NK-92 treated with Interleukin-12 subunit alpha and Interleukin-12 subunit beta, amount 100 ng/mL, for 24 hours (cell line): ENCODE data around the gene CPED1.
"Not testable (repeated sequence)": the region's sequence is repeated elsewhere in the genome, so short reads cannot be mapped to it uniquely, and the experiment has no call there.

Experiments used
- DNase-seq: peaks from one replicate; lab custom pipeline; 2025; lab: John Stamatoyannopoulos, UW

CPED1 gene

GRCh38 chr7:120996988-120997345, 8.5 kb downstream of the CPED1 start:
- DNase-seq, result no peak

- DNase-seq, result no peak
Measured at GRCh38 chr7:120997882-120998474, 9.5 kb downstream of the CPED1 start.

GRCh38 chr7:120998520-120998919, 10.0 kb downstream of the CPED1 start:
- no peak for DNase-seq

- DNase-seq, result no peak
Measured at GRCh38 chr7:120998996-120999565, 10.6 kb downstream of the CPED1 start.

GRCh38 chr7:121000081-121000983, 11.8 kb downstream of the CPED1 start:
- DNase-seq, result no peak

GRCh38 chr7:121001234-121001906, 12.9 kb downstream of the CPED1 start:
- DNase-seq, result no peak

GRCh38 chr7:121002048-121002756, 13.7 kb downstream of the CPED1 start:
- DNase-seq, result no peak

GRCh38 chr7:121002757-121003200, 14.3 kb downstream of the CPED1 start:
- no peak for DNase-seq

GRCh38 chr7:121003986-121004685, 15.6 kb downstream of the CPED1 start:
- no peak for DNase-seq

GRCh38 chr7:121005058-121005457, 16.5 kb downstream of the CPED1 start:
- not testable (repeated sequence) for DNase-seq

GRCh38 chr7:121005996-121006584, 17.6 kb downstream of the CPED1 start:
- no peak for DNase-seq

GRCh38 chr7:121006711-121007315, 18.3 kb downstream of the CPED1 start:
- DNase-seq, result no peak

- DNase-seq, result no peak
Measured at GRCh38 chr7:121008816-121009215, 20.3 kb downstream of the CPED1 start.

- DNase-seq, result no peak
Measured at GRCh38 chr7:121011401-121011800, 22.9 kb downstream of the CPED1 start.

- DNase-seq, result no peak
Measured at GRCh38 chr7:121012170-121012874, 23.8 kb downstream of the CPED1 start.

GRCh38 chr7:121012919-121013318, 24.4 kb downstream of the CPED1 start:
- DNase-seq, result no peak

GRCh38 chr7:121015560-121015959, 27.0 kb downstream of the CPED1 start:
- DNase-seq, result no peak

- DNase-seq, result no peak
Measured at GRCh38 chr7:121016966-121017365, 28.5 kb downstream of the CPED1 start.

GRCh38 chr7:121017586-121017985, 29.1 kb downstream of the CPED1 start:
- no peak for DNase-seq

- DNase-seq, result no peak
Measured at GRCh38 chr7:121019018-121019417, 30.5 kb downstream of the CPED1 start.
